ENCODE results near the gene DGLUCY.
"Not testable (repeated sequence)": the region's sequence is repeated elsewhere in the genome, so short reads cannot be mapped to it uniquely, and the experiment has no call there.

The DGLUCY gene

GRCh38 chr14:91092073-91092472 lies 21.8 kb upstream of the DGLUCY start:
- TF ChIP-seq PATZ1 (CRISPR knock-in tag; IDR thresholded peaks at IDR 0.05; ENCODE audit: borderline replicate concordance) (no peak), RARB (CRISPR knock-in tag; IDR thresholded peaks at IDR 0.05) (no peak), TCF4 (CRISPR knock-in tag; IDR thresholded peaks at IDR 0.05; ENCODE audit: borderline replicate concordance) (no peak), ZNF565 (CRISPR knock-in tag; conservative IDR thresholded peaks at IDR 0.05; ENCODE audit: low read depth) (no peak)
- ATAC-seq: no peak

- not testable (repeated sequence) for ATAC-seq
These were observed 20.0 kb upstream of the DGLUCY start for GRCh38 chr14:91093743-91094472.

GRCh38 chr14:91094772-91095171 lies 19.1 kb upstream of the DGLUCY start:
- TF ChIP-seq ZNF70 (CRISPR knock-in tag; IDR thresholded peaks at IDR 0.05) (no peak), ZFP3 (CRISPR knock-in tag; IDR thresholded peaks at IDR 0.05) (no peak), PPARA (CRISPR knock-in tag; IDR thresholded peaks at IDR 0.05; ENCODE audit: borderline replicate concordance) (no peak), POU6F1 (CRISPR knock-in tag; IDR thresholded peaks at IDR 0.05; ENCODE audit: borderline replicate concordance, low read depth) (no peak), ARNTL (CRISPR knock-in tag; IDR thresholded peaks at IDR 0.05; ENCODE audit: borderline replicate concordance, low read depth) (no peak), ESRRG (CRISPR knock-in tag; IDR thresholded peaks at IDR 0.05) (no peak), ZNF8 (CRISPR knock-in tag; IDR thresholded peaks at IDR 0.05) (no peak), BACH2 (CRISPR knock-in tag; IDR thresholded peaks at IDR 0.05; ENCODE audit: borderline replicate concordance) (no peak)

GRCh38 chr14:91095178-91095577 lies 18.7 kb upstream of the DGLUCY start:
- no peak for TF ChIP-seq ZFP30 (CRISPR knock-in tag; IDR thresholded peaks at IDR 0.05)
- ATAC-seq: no peak

More at GRCh38 chr14:91094772-91095171, 19.1 kb upstream of the DGLUCY start:
- ATAC-seq: no peak

GRCh38 chr14:91097657-91098056 lies 16.2 kb upstream of the DGLUCY start:
- ATAC-seq: not testable (repeated sequence)

GRCh38 chr14:91098591-91098990 lies 15.3 kb upstream of the DGLUCY start:
- ATAC-seq: no peak
- TF ChIP-seq TOX (CRISPR knock-in tag; IDR thresholded peaks at IDR 0.05; ENCODE audit: borderline replicate concordance) (no peak), ARNTL (CRISPR knock-in tag; IDR thresholded peaks at IDR 0.05; ENCODE audit: borderline replicate concordance, low read depth) (no peak), TCF4 (CRISPR knock-in tag; IDR thresholded peaks at IDR 0.05; ENCODE audit: borderline replicate concordance) (no peak), RARB (CRISPR knock-in tag; IDR thresholded peaks at IDR 0.05) (no peak), CSRNP3 (CRISPR knock-in tag; IDR thresholded peaks at IDR 0.05) (no peak), TSHZ2 (CRISPR knock-in tag; IDR thresholded peaks at IDR 0.05) (no peak), CSDC2 (CRISPR knock-in tag; IDR thresholded peaks at IDR 0.05) (no peak), PATZ1 (CRISPR knock-in tag; IDR thresholded peaks at IDR 0.05; ENCODE audit: borderline replicate concordance) (no peak), ZFP30 (CRISPR knock-in tag; IDR thresholded peaks at IDR 0.05) (no peak), CREB5 (CRISPR knock-in tag; IDR thresholded peaks at IDR 0.05; ENCODE audit: low read depth) (no peak), POU6F1 (CRISPR knock-in tag; IDR thresholded peaks at IDR 0.05; ENCODE audit: borderline replicate concordance, low read depth) (no peak), PPARA (CRISPR knock-in tag; IDR thresholded peaks at IDR 0.05; ENCODE audit: borderline replicate concordance) (no peak), ESRRG (CRISPR knock-in tag; IDR thresholded peaks at IDR 0.05) (no peak), ZNF70 (CRISPR knock-in tag; IDR thresholded peaks at IDR 0.05) (no peak)

Data from SK-N-SH treated with all-trans-retinoic acid at 6 μM for 48 hours (cell line).